SK-N-SH (cell line): ENCODE measurements around the gene SH2D3C.

Experiments used
- CHD2 ChIP-seq: fragments of 150-350 bp; IDR thresholded peaks from 2 replicates; pipeline ENCODE4 v1.6.1; 2018; ENCODE audit warnings: low read length; ENCODE audit not compliant: partially characterized antibody
- ELF1 ChIP-seq: IDR thresholded peaks from 2 replicates; pipeline ENCODE4 v1.4.0; 2012
- EP300 ChIP-seq, 2 experiments: IDR thresholded peaks; 2 replicates each; pipeline versions ENCODE4 v1.4.0 to v1.6.1; 2012; ENCODE audit warnings: borderline replicate concordance in 1 of 2, low read depth in 1 of 2, low read length in 1 of 2
- EZH2phosphoT487 ChIP-seq: fragments of 200-600 bp; sonication (generic); IDR thresholded peaks from 2 replicates; pipeline ENCODE4 v1.6.1; 2017; ENCODE audit warnings: low read depth, mixed run types, mild to moderate bottlenecking, antibody characterized with exemption, moderate library complexity, borderline replicate concordance
- JUND ChIP-seq: IDR thresholded peaks from 2 replicates; pipeline ENCODE4 v1.4.0; 2012
- POLR2AphosphoS5 ChIP-seq: IDR thresholded peaks from 2 replicates; pipeline ENCODE4 v1.6.1; 2012; ENCODE audit warnings: low read depth, low read length
- SIN3A ChIP-seq: IDR thresholded peaks from 2 replicates; pipeline ENCODE4 v1.6.1; 2012; ENCODE audit warnings: low read depth, mild to moderate bottlenecking, low read length, moderate library complexity, borderline replicate concordance
- YY1 ChIP-seq: IDR thresholded peaks from 2 replicates; pipeline ENCODE4 v1.4.0; 2012; ENCODE audit warnings: low read depth, mild to moderate bottlenecking
- ZBTB33 ChIP-seq: IDR thresholded peaks from 2 replicates; pipeline ENCODE4 v1.4.0; 2012; ENCODE audit warnings: low read depth, borderline replicate concordance
- TF ChIP-seq, protein P1 (sequence below): fragments of 200-600 bp; sonication (generic); IDR thresholded peaks from 2 replicates; pipeline ENCODE4 v1.6.1; 2017; ENCODE audit warnings: antibody characterized with exemption, mild to moderate bottlenecking, moderate library complexity
- TF ChIP-seq, protein P2 (sequence below): IDR thresholded peaks from 2 replicates; pipeline ENCODE4 v1.4.0; 2012; ENCODE audit warnings: low read depth

- TF ChIP-seq, protein P1, sequence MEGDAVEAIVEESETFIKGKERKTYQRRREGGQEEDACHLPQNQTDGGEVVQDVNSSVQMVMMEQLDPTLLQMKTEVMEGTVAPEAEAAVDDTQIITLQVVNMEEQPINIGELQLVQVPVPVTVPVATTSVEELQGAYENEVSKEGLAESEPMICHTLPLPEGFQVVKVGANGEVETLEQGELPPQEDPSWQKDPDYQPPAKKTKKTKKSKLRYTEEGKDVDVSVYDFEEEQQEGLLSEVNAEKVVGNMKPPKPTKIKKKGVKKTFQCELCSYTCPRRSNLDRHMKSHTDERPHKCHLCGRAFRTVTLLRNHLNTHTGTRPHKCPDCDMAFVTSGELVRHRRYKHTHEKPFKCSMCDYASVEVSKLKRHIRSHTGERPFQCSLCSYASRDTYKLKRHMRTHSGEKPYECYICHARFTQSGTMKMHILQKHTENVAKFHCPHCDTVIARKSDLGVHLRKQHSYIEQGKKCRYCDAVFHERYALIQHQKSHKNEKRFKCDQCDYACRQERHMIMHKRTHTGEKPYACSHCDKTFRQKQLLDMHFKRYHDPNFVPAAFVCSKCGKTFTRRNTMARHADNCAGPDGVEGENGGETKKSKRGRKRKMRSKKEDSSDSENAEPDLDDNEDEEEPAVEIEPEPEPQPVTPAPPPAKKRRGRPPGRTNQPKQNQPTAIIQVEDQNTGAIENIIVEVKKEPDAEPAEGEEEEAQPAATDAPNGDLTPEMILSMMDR, result no peak
- TF ChIP-seq SIN3A (no peak), YY1 (no peak), ZBTB33 (no peak), EZH2phosphoT487 (no peak), EP300 (IDR thresholded peaks at IDR 0.05; ENCODE audit: borderline replicate concordance in 1 of 2, low read depth in 1 of 2, low read length in 1 of 2) (no peak), POLR2AphosphoS5 (no peak), ELF1 (no peak), CHD2 (no peak), JUND (no peak)
- TF ChIP-seq, protein P2, sequence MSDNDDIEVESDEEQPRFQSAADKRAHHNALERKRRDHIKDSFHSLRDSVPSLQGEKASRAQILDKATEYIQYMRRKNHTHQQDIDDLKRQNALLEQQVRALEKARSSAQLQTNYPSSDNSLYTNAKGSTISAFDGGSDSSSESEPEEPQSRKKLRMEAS, result no peak
These were observed 70.7 kb downstream of the SH2D3C start for GRCh38 chr9:127707766-127708165.
